Esophagus muscularis mucosa (tissue), 4 donors: ENCODE data around the gene CFAP221. TPM values are rescaled to one million over a fixed set of nuclear protein-coding genes. Genes with fewer than 3 reads are reported as not detected.

ENCODE experiments used
- DNase-seq: peaks from one replicate; pipeline ENCODE4 v3.0.0-alpha.2; 2017; ENCODE audit errors: extremely low spot score
- H3K27ac ChIP-seq, 4 donors: fragments of 200-600 bp; sonication (generic); replicated peaks in 1 of 4; 1 replicate in 3 of 4; 2 replicates in 1 of 4; pipeline ENCODE4 v1.5.1; 2016 to 2019; ENCODE audit warnings: mild to moderate bottlenecking in 1 of 4
- H3K27me3 ChIP-seq, 4 donors: fragments of 200-600 bp; sonication (generic); one replicate each; pipeline versions ENCODE4 v1.5.1 to v1.6.0; 2016 to 2019
- H3K36me3 ChIP-seq, 4 donors: fragments of 200-600 bp; sonication (generic); one replicate each; pipeline ENCODE4 v1.5.1; 2016 to 2019
- H3K4me1 ChIP-seq, 4 donors: fragments of 200-600 bp; sonication (generic); one replicate each; pipeline ENCODE4 v1.5.1; 2016 to 2019
- H3K4me3 ChIP-seq, 4 donors: fragments of 200-600 bp; sonication (generic); 1 replicate in 2 of 4; 2 replicates in 2 of 4; pipeline ENCODE4 v1.5.1; 2016 to 2019; ENCODE audit warnings: mild to moderate bottlenecking in 4 of 4, moderate library complexity in 1 of 4
- H3K9me3 ChIP-seq, 4 donors: fragments of 200-600 bp; sonication (generic); 1 replicate in 3 of 4; 2 replicates in 1 of 4; pipeline ENCODE4 v1.5.1; 2016 to 2019
- CTCF ChIP-seq, 3 experiments: fragments of 200-600 bp in 2 of 3; fragments of 450-650 bp in 1 of 3; sonication (generic) in 2 of 3; IDR thresholded peaks; one replicate each; pipeline ENCODE4 v1.5.1; 2017 to 2019; ENCODE audit warnings: antibody characterized with exemption in 3 of 3, mild to moderate bottlenecking in 2 of 3, moderate library complexity in 1 of 3
- EP300 ChIP-seq: sonication (generic); formaldehyde crosslinking; IDR thresholded peaks from one replicate; pipeline ENCODE4 v1.6.1; 2017; ENCODE audit warnings: antibody characterized with exemption
- POLR2A ChIP-seq: fragments of 450-650 bp; IDR thresholded peaks from one replicate; pipeline ENCODE4 v1.6.1; 2017; ENCODE audit warnings: antibody characterized with exemption, moderate library complexity, mild to moderate bottlenecking, low read depth
- POLR2AphosphoS5 ChIP-seq, 2 donors: sonication (generic); formaldehyde crosslinking; IDR thresholded peaks; one replicate each; pipeline ENCODE4 v1.6.1; 2017; ENCODE audit warnings: antibody characterized with exemption in 2 of 2
- WGBS: methylation state at CpG from one replicate; pipeline ENCODE4 v1.1.5; 2018; 5-methylcytosine and 5-hydroxymethylcytosine counted together
- intact Hi-C: fragments of 100-400 bp; cut with DNase I; formaldehyde crosslinking; loops from one replicate; pipeline ENCODE4 v1.15.1; 2023
- total RNA-seq, 4 donors: library from RNA; depleted of rRNA; stranded (reverse); fragments of >200 nt; gene quantifications; one replicate each; pipeline versions ENCODE4 v1.1.0 to v1.2.1, GENCODE V29; 2016

Gene CFAP221
- total RNA-seq, 4 donors from 2014 or later = 0.17 to 0.97 (median 0.29) TPM

DNA sequence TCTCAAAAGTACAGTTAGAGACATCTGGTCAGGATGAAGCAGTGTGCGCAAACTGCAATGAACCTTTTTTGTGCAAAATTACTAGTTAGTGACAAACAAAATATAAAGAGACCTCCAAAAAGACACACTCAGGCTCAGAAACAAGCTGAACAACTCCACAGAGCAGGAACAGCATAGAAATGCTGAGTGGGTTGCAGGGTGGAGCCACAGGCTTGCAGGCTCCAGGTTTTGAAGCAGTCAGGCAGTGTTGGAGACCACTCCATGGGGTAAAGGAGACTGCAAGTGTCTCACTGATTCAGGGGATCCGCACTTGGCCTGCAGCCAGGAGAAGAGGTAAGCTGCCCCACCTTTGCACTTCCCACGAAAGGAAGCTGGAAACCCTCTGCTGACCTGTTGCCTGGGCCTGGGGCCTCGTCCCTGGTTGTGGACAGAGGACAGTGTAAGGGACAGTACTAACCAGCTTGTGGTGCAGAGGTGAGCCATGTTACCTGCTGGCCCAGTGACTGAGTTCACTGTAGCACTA is 36.4 kb downstream of the CFAP221 start:
- H3K36me3 ChIP-seq = no peaks in the 10 kb centered on the region
- peaks cover 0 to 8% (median 0%) of the 10 kb centered on the region in 4 donors for H3K9me3 ChIP-seq
- 83% methylated on average over 2 of the region's 4 CpGs for WGBS
- H3K27ac ChIP-seq = no peak overlapping the region
- intact Hi-C loops = no loop called here
- no peak for TF ChIP-seq POLR2AphosphoS5 (IDR thresholded peaks at IDR 0.05)
- no peak for TF ChIP-seq EP300
- no peak for TF ChIP-seq POLR2A
- no peak for TF ChIP-seq CTCF (IDR thresholded peaks at IDR 0.05)
- peaks cover 0 to 9% (median 2%) of the 10 kb centered on the region in 4 donors for H3K4me1 ChIP-seq
- no peak overlapping the region for H3K4me3 ChIP-seq
- H3K27me3 ChIP-seq = no peaks in the 10 kb centered on the region
- DNase-seq = no peak

GRCh38 chr2:119583291-119583690 is 39.0 kb downstream of the CFAP221 start:
- DNase-seq = no peak
- no peaks in the 10 kb centered on the region for H3K36me3 ChIP-seq
- no peak overlapping the region for H3K4me3 ChIP-seq
- H3K4me1 ChIP-seq = peaks cover 0 to 9% (median 2%) of the 10 kb centered on the region in 4 donors
- intact Hi-C loops = no loop called here
- TF ChIP-seq POLR2A = no peak
- TF ChIP-seq CTCF (IDR thresholded peaks at IDR 0.05) = no peak
- no peak for TF ChIP-seq POLR2AphosphoS5 (IDR thresholded peaks at IDR 0.05)
- TF ChIP-seq EP300 = no peak
- peaks cover 0 to 8% (median 0%) of the 10 kb centered on the region in 4 donors for H3K9me3 ChIP-seq
- H3K27ac ChIP-seq = no peak overlapping the region
- no peaks in the 10 kb centered on the region for H3K27me3 ChIP-seq

GRCh38 chr2:119584469-119584868 is 40.2 kb downstream of the CFAP221 start:
- no peak overlapping the region for H3K27ac ChIP-seq
- no peaks in the 10 kb centered on the region for H3K27me3 ChIP-seq
- intact Hi-C loops = no loop called here
- DNase-seq = no peak
- H3K36me3 ChIP-seq = no peaks in the 10 kb centered on the region
- peaks cover 0 to 8% (median 0%) of the 10 kb centered on the region in 4 donors for H3K9me3 ChIP-seq
- peaks cover 0 to 5% (median 2%) of the 10 kb centered on the region in 4 donors for H3K4me1 ChIP-seq
- TF ChIP-seq EP300 = no peak
- no peak for TF ChIP-seq CTCF (IDR thresholded peaks at IDR 0.05)
- TF ChIP-seq POLR2AphosphoS5 (IDR thresholded peaks at IDR 0.05) = no peak
- TF ChIP-seq POLR2A = no peak
- H3K4me3 ChIP-seq = no peak overlapping the region

- Histone ChIP-seq H3K27me3 (no peaks in the 10 kb centered on the region), H3K27ac (no peak overlapping the region), H3K9me3 (peaks cover 0 to 8% (median 0%) of the 10 kb centered on the region in 4 donors), H3K4me3 (no peak overlapping the region), H3K36me3 (no peaks in the 10 kb centered on the region), H3K4me1 (no peaks in the 10 kb centered on the region)
- no peak for TF ChIP-seq EP300
- 66% methylated on average over 3 of the region's 3 CpGs for WGBS
- intact Hi-C loops = no loop called here
- DNase-seq = no peak
These were observed 41.8 kb downstream of the CFAP221 start for GRCh38 chr2:119586085-119586484.

DNA sequence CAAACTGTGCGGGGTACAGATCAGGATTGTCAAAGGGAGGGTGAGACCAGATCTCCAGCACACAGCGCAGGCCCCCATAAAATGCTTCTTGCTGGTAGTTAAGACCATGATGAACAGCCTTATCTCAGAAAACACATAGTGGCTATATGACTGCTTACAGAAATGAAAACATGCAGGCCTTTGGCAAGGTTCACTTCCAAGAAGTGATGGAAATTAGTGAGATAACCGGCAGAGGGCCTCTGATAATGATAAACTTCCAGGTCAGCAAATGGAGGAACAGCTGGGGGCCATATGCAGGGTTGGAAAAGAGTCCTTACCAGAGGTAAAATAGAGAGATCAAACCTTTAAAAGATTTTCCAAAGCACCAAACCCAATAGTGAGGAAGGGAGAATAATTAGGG is 46.6 kb downstream of the CFAP221 start:
- no peak overlapping the region for H3K4me3 ChIP-seq
- H3K4me1 ChIP-seq = no peaks in the 10 kb centered on the region
- H3K9me3 ChIP-seq = no peaks in the 10 kb centered on the region
- no peak for TF ChIP-seq EP300
- no peaks in the 10 kb centered on the region for H3K36me3 ChIP-seq
- no peaks in the 10 kb centered on the region for H3K27me3 ChIP-seq
- 74% methylated on average over 2 of the region's 3 CpGs for WGBS
- no peak for DNase-seq
- intact Hi-C loops = no loop called here
- H3K27ac ChIP-seq = no peak overlapping the region

DNA sequence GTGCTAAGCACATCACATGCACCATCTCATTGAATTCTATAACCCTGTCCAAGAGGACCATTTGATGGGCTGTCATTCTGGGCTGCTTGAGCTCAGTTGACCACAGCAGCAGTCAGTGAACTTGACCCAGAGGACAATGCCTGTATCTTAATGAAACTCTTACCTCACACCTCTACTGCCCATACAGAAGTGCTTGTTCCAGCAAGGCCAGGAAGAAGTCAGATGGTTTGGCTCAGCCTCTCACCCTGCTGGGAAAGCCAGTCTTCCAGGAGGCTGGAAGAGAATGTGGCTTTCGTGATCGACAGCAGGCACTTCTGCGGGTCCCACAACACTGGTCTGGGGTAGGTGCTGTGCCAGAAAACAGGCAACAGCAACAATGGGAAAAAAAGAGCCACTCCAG is 47.3 kb downstream of the CFAP221 start:
- no peaks in the 10 kb centered on the region for H3K9me3 ChIP-seq
- H3K4me1 ChIP-seq = no peaks in the 10 kb centered on the region
- 95% methylated on average over 3 of the region's 3 CpGs for WGBS
- no peak for DNase-seq
- no peak overlapping the region for H3K4me3 ChIP-seq
- no peak overlapping the region for H3K27ac ChIP-seq
- no peaks in the 10 kb centered on the region for H3K36me3 ChIP-seq
- no peak for TF ChIP-seq EP300
- no peak for TF ChIP-seq POLR2AphosphoS5 (IDR thresholded peaks at IDR 0.05)
- no peak for TF ChIP-seq CTCF (IDR thresholded peaks at IDR 0.05)
- no peak for TF ChIP-seq POLR2A
- no peaks in the 10 kb centered on the region for H3K27me3 ChIP-seq
- intact Hi-C loops = no loop called here
